Measurements from ENCODE around the gene ADAMTSL3. TPM values are rescaled to one million over a fixed set of nuclear protein-coding genes. Genes with fewer than 3 reads are reported as not detected.

ADAMTSL3 gene
- total and polyA plus RNA-seq, 2 of the 8 experiments (the other 6 are each of a cell fraction or from before 2014, with no cell fraction given), result 0.35 to 1.4 TPM

DNA sequence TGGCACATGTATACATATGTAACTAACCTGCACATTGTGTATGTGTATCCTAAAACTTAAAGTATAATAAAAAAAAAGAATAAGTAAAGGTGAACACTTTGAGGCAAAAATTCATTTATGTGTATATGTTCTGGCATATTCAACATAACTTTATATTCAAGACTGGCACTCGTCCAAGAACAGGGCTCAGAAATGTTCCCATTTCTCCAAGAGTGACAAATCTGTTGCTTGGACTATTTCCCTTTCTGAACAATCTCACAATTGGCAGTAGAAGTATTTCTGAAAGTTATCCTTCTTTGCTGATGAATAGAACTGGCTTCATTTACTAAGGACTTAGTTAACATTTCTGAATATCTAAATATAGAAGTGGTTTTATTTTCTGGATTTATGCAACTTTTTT is 212.8 kb downstream of the ADAMTSL3 start:
- no peaks in the 10 kb centered on the region for H3K36me3 ChIP-seq (ENCODE audit: control insufficient read depth in 2 of 4, insufficient read depth in 4 of 4, low read length in 3 of 4)
- CTCF ChIA-PET (ENCODE audit: partially characterized antibody), result interaction anchor here (1.2 kb wide), 1 partner anchor 168 kb away, joined by 3 read pairs; no protein-coding TSS in a partner anchor
- H2BK120ac ChIP-seq (replicated peaks; ENCODE audit: low read depth, low read length), result no peak overlapping the region

More for the DNA sequence above, 212.8 kb downstream of the ADAMTSL3 start:
- H4K5ac ChIP-seq (ENCODE audit: insufficient read length, low read depth, low read length), result no peak overlapping the region
- H3K23ac ChIP-seq (ENCODE audit: insufficient read length), result no peak overlapping the region
- H3K27me3 ChIP-seq (replicated peaks in 1 of 4; ENCODE audit: control insufficient read depth in 3 of 4, extremely low read depth in 1 of 4, insufficient read depth in 3 of 4, low read length in 3 of 4), result no peaks in the 10 kb centered on the region
- H3K18ac ChIP-seq (ENCODE audit: extremely low read depth, low read length), result no peak overlapping the region
- no peak overlapping the region for H2AK5ac ChIP-seq (ENCODE audit: low read depth, low read length)
- POLR2A ChIA-PET (ENCODE audit: partially characterized antibody), result no interaction called here
- no peak overlapping the region for H3K4me3 ChIP-seq (ENCODE audit: extremely low read depth in 1 of 4, insufficient read depth in 2 of 4, low read depth in 3 of 4, low read length in 4 of 4)
- no peak overlapping the region for H3K27ac ChIP-seq (ENCODE audit: low read depth, low read length)
- H3K4ac ChIP-seq (replicated peaks; ENCODE audit: insufficient read length, low read depth, low read length), result no peak overlapping the region
- H3K23me2 ChIP-seq (ENCODE audit: low read depth, low read length), result no peaks in the 10 kb centered on the region
- H3K9ac ChIP-seq (replicated peaks in 1 of 4; ENCODE audit: extremely low read depth in 1 of 4, low read depth in 3 of 4, low read length in 3 of 4), result no peak overlapping the region
- no peak overlapping the region for H2BK15ac ChIP-seq (ENCODE audit: low read length)
- H3K4me1 ChIP-seq (replicated peaks in 1 of 4; ENCODE audit: control insufficient read depth in 3 of 4, insufficient read depth in 4 of 4, low read length in 3 of 4), result no peaks in the 10 kb centered on the region
- no peak overlapping the region for H2BK12ac ChIP-seq (ENCODE audit: low read depth, low read length)
- no peaks in the 10 kb centered on the region for H4K20me1 ChIP-seq (replicated peaks in 1 of 2; ENCODE audit: control insufficient read depth in 1 of 2, insufficient read depth in 2 of 2, low read length in 2 of 2)
- DNase-seq (ENCODE audit: low read depth in 1 of 2, low spot score in 2 of 2) (no peak), FAIRE-seq (no peak)
- no peak overlapping the region for H2BK5ac ChIP-seq (ENCODE audit: low read depth, low read length)
- no peaks in the 10 kb centered on the region for H3K9me3 ChIP-seq (ENCODE audit: insufficient read depth in 2 of 2, low read depth in 1 of 2, low read length in 1 of 2)
- H2AFZ ChIP-seq (ENCODE audit: low read length), result no peak overlapping the region
- no peaks in the 10 kb centered on the region for H3K79me2 ChIP-seq (ENCODE audit: control insufficient read depth in 1 of 2, insufficient read depth in 2 of 2, low read length in 2 of 2)
- H2BK20ac ChIP-seq (ENCODE audit: low read length), result no peak overlapping the region
- no peak overlapping the region for H4K8ac ChIP-seq (ENCODE audit: extremely low read depth, insufficient read depth, low read length)
- no peak overlapping the region for H4K91ac ChIP-seq (replicated peaks; ENCODE audit: insufficient read length, low read length)
- no peak overlapping the region for H3K56ac ChIP-seq (replicated peaks; ENCODE audit: insufficient read length, low read depth, low read length)
- H3K79me1 ChIP-seq (ENCODE audit: low read depth, low read length), result no peaks in the 10 kb centered on the region
- no peak for TF ChIP-seq EZH2 (IDR thresholded peaks at IDR 0.05; ENCODE audit: low read depth, low read length, severe bottlenecking)
- no peak for TF ChIP-seq TCF12 (IDR thresholded peaks at IDR 0.05; ENCODE audit: low read depth, low read length)
- no peak for TF ChIP-seq CBX8 (IDR thresholded peaks at IDR 0.05; ENCODE audit: borderline replicate concordance, low read depth, low read length)
- TF ChIP-seq MAFK (IDR thresholded peaks at IDR 0.05; ENCODE audit: low read depth, low read length), result no peak
- no peak for TF ChIP-seq SIX5 (IDR thresholded peaks at IDR 0.05; ENCODE audit: low read depth, low read length)
- no peak for TF ChIP-seq E2F6 (IDR thresholded peaks at IDR 0.05)
- no peak for TF ChIP-seq POLR2A (IDR thresholded peaks at IDR 0.05; ENCODE audit: control extremely low read depth in 1 of 2, low read depth in 2 of 2, low read length in 2 of 2)
- no peak for TF ChIP-seq CBX5 (IDR thresholded peaks at IDR 0.05; ENCODE audit: low read depth, low read length)
- TF ChIP-seq SP2 (IDR thresholded peaks at IDR 0.05; ENCODE audit: low read length), result no peak
- no peak for TF ChIP-seq TAF7 (optimal IDR thresholded peaks at IDR 0.05; ENCODE audit: borderline replicate concordance, low read depth, low read length)
- no peak for TF ChIP-seq ZNF274 (IDR thresholded peaks at IDR 0.05; ENCODE audit: borderline replicate concordance, extremely low read depth, low read length)
- no peak for TF ChIP-seq CHD2 (IDR thresholded peaks at IDR 0.05; ENCODE audit: low read length)
- TF ChIP-seq HDAC6 (IDR thresholded peaks at IDR 0.05; ENCODE audit: low read depth, low read length), result no peak
- H3K4me2 ChIP-seq (ENCODE audit: insufficient read depth in 1 of 2, low read depth in 2 of 2, low read length in 2 of 2), result no peak overlapping the region
- 100% methylated on average over 1 of the region's 1 CpG; no CpG with 5 or more reads in 1 of the 2 experiments for WGBS, 2 experiments (ENCODE audit: extremely low coverage in 1 of 2, insufficient coverage in 1 of 2, insufficient read length in 1 of 2, insufficient replicate concordance in 2 of 2, low coverage in 1 of 2, low lambda C conversion rate in 2 of 2, missing lambda C conversion rate in 1 of 2)
- H3K14ac ChIP-seq (ENCODE audit: insufficient read length), result no peak overlapping the region
